NT2/D1 (cell line): ENCODE data around the gene NOVA2.

Experiments
- DNase-seq: peaks from one replicate; pipeline ENCODE4 v3.0.0-alpha.2; 2011; ENCODE audit warnings: low read depth, low spot score
- H3K27me3 ChIP-seq: 2 replicates; pipeline ENCODE4 v1.6.0; 2011; ENCODE audit warnings: mild to moderate bottlenecking; ENCODE audit not compliant: insufficient read length, insufficient read depth
- H3K36me3 ChIP-seq: 2 replicates; pipeline ENCODE4 v1.6.1; 2011; ENCODE audit warnings: mild to moderate bottlenecking, low read length, mixed read lengths; ENCODE audit not compliant: insufficient read depth, insufficient read length
- H3K4me1 ChIP-seq: 2 replicates; pipeline ENCODE4 v1.5.1; 2011; ENCODE audit not compliant: insufficient read depth, insufficient read length
- H3K4me3 ChIP-seq: 2 replicates; pipeline ENCODE4 v1.5.1; 2011; ENCODE audit warnings: low read depth; ENCODE audit not compliant: insufficient read length
- H3K9ac ChIP-seq: 2 replicates; pipeline ENCODE4 v1.6.0; 2011; ENCODE audit warnings: low read depth; ENCODE audit not compliant: insufficient read length
- H3K9me3 ChIP-seq: 2 replicates; pipeline ENCODE4 v1.5.1; 2011; ENCODE audit warnings: mild to moderate bottlenecking, low read length; ENCODE audit not compliant: insufficient read depth
- SUZ12 ChIP-seq: IDR thresholded peaks from 2 replicates; pipeline ENCODE4 v1.6.1; 2011; ENCODE audit not compliant: insufficient read length, insufficient read depth; ENCODE audit errors: extremely low read depth
- YY1 ChIP-seq: IDR thresholded peaks from 2 replicates; pipeline ENCODE4 v1.6.1; 2011; ENCODE audit not compliant: insufficient read length, insufficient read depth
- ZNF274 ChIP-seq: IDR thresholded peaks from 2 replicates; pipeline ENCODE4 v1.6.1; 2011; ENCODE audit warnings: mild to moderate bottlenecking, low read depth, low read length

NOVA2 gene

DNA sequence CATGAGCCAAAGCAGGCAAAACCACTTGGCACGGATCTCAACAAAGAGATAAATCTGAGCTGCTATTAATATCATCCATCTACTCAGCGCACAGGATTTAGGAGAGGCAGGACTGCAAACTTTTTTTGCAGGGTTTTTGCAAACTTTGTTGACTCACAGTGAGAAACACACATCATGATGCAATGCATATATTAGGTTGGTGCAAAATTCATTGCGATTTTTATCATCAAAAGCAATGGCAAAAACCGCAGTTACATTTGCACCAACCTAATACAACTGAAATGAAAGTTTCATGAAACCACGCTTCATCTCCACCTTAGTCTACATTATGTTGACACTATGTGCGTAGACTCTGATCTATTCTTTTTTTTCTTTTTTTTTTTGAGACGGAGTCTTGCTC is 4.5 kb upstream of the NOVA2 start:
- Histone ChIP-seq H3K4me3 (no peak overlapping the region), H3K4me1 (peaks cover 7% of the 10 kb centered on the region), H3K9ac (no peak overlapping the region), H3K9me3 (no peaks in the 10 kb centered on the region), H3K27me3 (no peaks in the 10 kb centered on the region), H3K36me3 (no peaks in the 10 kb centered on the region)
- TF ChIP-seq SUZ12 (no peak), YY1 (no peak), ZNF274 (no peak)
- DNase-seq = no peak

DNA sequence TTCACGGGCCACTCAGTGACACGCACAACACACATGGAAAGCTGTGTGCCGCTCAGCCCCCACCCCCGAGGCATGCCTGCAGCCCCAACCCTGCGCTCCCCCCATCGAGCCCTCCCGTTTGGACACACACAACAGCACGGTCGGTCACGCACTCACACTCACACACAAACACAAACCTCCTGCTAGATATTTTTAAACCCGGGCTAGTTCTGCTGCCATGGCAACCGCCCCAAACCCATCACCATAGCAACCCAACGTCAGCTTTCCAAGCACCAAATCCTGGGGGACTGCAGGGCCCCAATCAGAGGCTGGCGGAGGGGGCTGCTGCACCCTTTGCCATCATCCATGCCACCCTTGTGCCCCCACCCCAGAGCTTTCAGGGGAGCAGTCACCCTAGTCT is 2.5 kb upstream of the NOVA2 start:
- DNase-seq = no peak
- Histone ChIP-seq H3K36me3 (no peaks in the 10 kb centered on the region), H3K9ac (no peak overlapping the region), H3K4me1 (peaks cover 7% of the 10 kb centered on the region), H3K4me3 (no peak overlapping the region), H3K9me3 (no peaks in the 10 kb centered on the region), H3K27me3 (peaks cover 13% of the 10 kb centered on the region)
- TF ChIP-seq YY1 = no peak
- no peak for TF ChIP-seq ZNF274
- TF ChIP-seq SUZ12 = no peak

DNA sequence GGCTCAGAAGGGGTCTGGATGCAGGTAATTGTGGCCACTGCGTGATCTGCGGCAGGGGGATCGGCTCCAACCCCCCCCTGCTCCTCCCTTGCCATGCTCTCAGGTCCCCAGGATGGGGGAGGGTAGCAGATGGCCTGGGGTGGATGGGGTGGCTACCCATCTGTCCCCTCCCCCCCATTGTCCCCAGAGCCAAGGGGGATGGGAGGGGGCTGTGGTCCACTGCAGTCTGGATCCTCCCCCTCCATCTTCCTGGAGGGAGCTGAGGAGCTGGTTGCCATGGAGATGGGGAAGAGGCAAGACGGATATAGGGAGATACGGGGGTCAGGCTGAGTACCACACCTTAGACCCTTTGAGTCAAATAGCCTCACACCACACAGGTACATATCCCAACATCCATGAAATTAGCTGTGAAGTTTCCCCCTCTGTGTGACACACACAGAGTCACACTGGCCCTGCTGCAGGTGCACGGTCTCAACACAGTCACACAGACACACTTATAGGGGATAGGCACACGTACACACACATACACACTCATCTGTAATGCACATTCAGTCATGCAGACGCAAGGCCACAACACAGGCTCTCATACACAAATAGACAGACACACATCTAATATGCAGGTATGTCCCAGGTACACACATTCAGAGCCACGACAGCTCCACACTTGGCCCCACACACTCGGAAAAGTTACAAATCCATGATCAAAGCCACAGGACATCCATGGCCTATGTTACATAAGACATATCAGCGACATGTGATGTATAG is 1.8 kb upstream of the NOVA2 start:
- H3K36me3 ChIP-seq = no peaks in the 10 kb centered on the region
- TF ChIP-seq ZNF274 (no peak), SUZ12 (no peak), YY1 (no peak)
- peaks cover 7% of the 10 kb centered on the region for H3K4me1 ChIP-seq
- H3K27me3 ChIP-seq = peaks cover 13% of the 10 kb centered on the region
- H3K9me3 ChIP-seq = no peaks in the 10 kb centered on the region
- H3K4me3 ChIP-seq = no peak overlapping the region
- DNase-seq = no peak
- H3K9ac ChIP-seq = no peak overlapping the region

DNA sequence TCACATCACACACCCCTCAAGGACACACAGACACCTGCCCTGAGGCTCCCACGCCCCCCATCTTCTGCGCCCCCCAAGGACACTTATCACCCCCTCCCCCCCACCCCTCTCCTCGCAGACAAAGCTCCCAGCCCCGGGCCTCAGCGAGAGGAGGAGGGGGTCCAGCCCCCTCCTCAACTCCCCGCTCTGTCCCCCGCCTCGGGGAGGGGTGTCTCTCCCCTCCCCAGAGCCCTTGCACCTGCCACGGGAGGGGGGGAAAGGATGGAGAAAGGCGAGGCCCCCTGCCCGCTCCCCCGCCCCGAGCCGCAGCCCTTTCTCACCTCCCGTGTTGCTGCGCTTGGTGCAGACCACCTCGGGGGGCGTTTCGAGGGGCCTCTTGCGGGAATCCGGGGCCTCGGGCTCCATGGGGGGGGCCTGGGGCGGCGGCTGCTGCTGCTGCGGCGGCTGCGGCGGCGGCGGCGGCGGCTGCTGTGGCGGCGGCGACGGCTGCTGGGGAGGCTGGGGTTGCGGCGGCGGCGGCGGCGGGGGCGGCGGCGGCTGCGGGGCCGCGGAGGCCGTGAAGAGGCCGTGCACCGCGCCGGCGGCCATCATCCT is 621 bp downstream of the NOVA2 start:
- peaks cover 7% of the 10 kb centered on the region for H3K4me1 ChIP-seq
- no peaks in the 10 kb centered on the region for H3K9me3 ChIP-seq
- peaks cover 13% of the 10 kb centered on the region for H3K27me3 ChIP-seq
- TF ChIP-seq YY1 = no peak
- no peak for TF ChIP-seq SUZ12
- no peak for TF ChIP-seq ZNF274
- H3K9ac ChIP-seq = no peak overlapping the region
- H3K4me3 ChIP-seq = no peak overlapping the region
- H3K36me3 ChIP-seq = no peaks in the 10 kb centered on the region
- no peak for DNase-seq

DNA sequence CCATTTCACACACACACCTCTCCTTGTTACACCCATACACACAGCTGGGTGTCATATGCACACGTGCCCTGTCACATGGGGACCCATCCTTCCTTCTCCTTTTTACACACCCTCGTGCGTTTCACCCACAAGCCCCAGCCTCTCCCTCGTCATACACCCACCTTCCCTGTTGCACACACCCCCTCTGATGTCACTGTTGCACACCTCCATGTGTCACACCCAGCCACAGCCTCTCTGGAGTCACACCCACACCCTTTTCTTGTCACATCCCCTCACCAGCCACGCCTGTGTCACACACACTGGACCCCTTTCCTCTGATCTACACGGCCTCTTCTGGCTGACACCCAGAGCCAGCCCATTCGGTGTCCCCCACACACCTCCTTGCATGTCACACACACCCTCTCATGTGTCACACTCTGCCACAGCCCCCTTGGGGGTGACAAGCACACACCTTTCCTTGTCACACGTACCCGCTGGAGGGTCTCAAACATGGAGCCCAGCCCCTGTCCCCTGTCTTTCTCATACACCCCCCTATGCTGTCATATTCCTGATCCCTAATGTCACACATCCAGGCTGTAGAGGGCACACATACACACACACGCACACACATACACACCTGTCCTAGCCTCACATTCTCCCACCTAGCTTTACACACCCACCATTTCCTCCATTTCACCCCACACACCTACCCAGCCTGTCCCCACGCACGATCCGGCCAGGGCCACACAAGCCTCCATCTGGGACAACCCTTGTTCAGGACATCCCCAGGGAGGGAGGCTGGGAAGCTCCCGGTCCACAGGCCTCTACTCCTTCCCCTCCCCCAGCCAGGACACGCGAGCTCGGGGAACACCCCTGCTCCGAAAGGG is 1.4 kb downstream of the NOVA2 start:
- Histone ChIP-seq H3K4me1 (peaks cover 7% of the 10 kb centered on the region), H3K36me3 (no peaks in the 10 kb centered on the region), H3K9ac (no peak overlapping the region), H3K27me3 (peaks cover 13% of the 10 kb centered on the region), H3K4me3 (no peak overlapping the region), H3K9me3 (no peaks in the 10 kb centered on the region)
- DNase-seq = no peak
- TF ChIP-seq SUZ12 (no peak), ZNF274 (no peak), YY1 (no peak)

DNA sequence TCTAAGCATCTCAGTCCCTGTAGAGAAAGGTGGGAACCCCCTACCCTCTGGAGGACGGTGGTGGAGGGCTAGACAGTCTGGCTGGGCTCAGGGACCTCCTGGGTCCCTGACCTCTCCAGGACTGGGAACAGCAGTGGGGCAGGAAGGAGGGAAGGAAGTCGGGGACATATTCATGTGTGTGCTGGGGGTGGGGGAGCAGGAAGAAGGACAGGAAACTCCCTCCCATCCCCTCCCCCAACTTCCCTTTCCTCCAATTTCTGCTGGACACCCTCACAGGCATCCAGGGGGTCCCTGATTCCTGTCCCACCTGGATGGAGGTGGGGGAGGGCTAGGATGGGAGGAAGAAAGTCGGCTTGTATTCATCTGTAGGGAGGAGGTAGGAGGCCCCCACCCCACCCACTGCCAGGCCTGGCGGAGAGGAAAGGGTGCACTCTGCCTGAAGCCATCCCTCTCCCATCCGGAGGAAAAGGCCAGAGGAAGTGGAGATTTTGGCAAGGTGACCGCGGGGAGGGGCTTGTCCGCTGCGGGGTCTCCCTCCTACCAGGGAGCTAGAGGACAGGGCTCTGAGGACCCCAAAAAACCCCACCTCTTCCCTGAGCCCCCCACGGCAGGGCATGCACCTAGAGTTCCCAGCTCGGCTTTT is 2.3 kb downstream of the NOVA2 start:
- Histone ChIP-seq H3K27me3 (peaks cover 13% of the 10 kb centered on the region), H3K4me1 (peaks cover 9% of the 10 kb centered on the region), H3K36me3 (no peaks in the 10 kb centered on the region), H3K9me3 (no peaks in the 10 kb centered on the region), H3K4me3 (no peak overlapping the region), H3K9ac (no peak overlapping the region)
- no peak for DNase-seq
- TF ChIP-seq SUZ12 (no peak), YY1 (no peak), ZNF274 (no peak)
